NCI-H446 treated with DMSO at 0.1 percent for 48 hours (cell line): ENCODE results near the gene CARD8.
"Not testable (repeated sequence)": the region's sequence is repeated elsewhere in the genome, so short reads cannot be mapped to it uniquely, and the experiment has no call there.

Experiments used
- DNase-seq: peaks from one replicate; lab custom pipeline; 2025; lab: John Stamatoyannopoulos, UW

CARD8 gene

GRCh38 chr19:48255376-48256303 is at the start of gene CARD8:
TSS of gene CARD8 (minus strand) at chr19:48255912. CDS start at chr19:48241020, 14,892 bp downstream.
- peak; percentile 87 for DNase-seq

DNA sequence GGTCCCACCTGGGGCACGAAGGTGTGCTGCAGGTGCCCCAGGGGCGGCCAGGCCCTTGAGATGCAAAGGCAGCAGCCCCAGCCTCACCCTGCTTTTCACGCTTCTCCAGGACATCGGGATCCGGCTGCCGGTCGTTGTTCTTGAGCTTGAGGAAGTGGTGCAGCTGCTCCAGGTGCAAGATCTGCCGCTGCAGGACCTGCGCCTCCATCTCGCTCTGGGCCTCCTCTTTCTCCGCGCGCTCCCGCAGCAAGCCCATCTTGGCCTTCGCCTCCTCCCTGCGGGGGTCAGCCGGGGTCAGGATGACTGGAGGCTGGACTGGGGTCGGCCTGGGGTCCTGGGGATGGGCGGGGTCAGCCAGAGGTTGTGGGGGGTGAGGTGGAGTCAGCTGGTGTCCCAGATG is 48.2 kb upstream of the CARD8 start:
- DNase-seq: no peak

GRCh38 chr19:48303367-48303766 is 47.7 kb upstream of the CARD8 start:
- no peak for DNase-seq

- no peak for DNase-seq
Measured at GRCh38 chr19:48302600-48302959, 46.9 kb upstream of the CARD8 start.

- DNase-seq: no peak
Measured at GRCh38 chr19:48301886-48302599, 46.3 kb upstream of the CARD8 start.

- DNase-seq: no peak
Measured at GRCh38 chr19:48297975-48298374, 42.3 kb upstream of the CARD8 start.

DNA sequence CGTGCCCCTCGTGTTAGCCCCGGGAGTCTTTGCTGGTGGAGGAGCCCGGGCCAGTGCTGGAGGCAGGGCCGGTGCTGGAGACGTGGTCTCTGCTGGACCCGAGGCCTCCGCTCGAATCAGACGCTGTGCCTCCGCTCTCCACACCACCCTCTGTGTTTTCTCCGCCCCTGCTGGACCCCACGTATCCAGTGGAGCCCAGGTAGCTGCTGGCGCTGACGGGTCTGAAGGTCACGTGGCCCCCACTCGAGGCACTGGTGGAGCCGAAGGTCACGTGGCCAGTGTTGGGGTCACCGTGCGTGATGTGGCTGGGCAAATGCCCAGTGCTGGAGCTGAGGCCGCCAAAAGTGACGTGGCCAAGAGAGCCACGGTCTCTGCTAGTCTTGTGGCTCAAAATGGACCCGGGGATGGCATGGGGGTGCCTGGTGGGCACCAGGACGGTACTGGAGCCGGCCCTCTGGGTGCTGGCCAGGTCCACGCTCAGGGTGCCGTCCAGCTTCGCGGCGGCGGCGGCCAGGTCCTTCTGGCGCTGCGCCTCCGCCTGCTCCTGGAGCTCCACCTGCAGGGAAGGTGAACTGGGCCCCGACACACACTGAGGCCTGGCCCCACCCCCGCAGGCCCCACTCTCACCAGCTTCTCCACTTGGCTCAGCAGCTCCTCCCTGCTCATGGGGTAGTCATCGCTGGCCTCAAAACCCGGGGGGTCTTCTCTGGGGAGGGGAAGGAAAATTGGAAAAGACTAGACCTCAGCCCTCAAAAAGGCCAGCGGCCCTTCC is 41.4 kb upstream of the CARD8 start:
- no peak for DNase-seq

GRCh38 chr19:48295458-48295857 is 39.7 kb upstream of the CARD8 start:
- no peak for DNase-seq

DNA sequence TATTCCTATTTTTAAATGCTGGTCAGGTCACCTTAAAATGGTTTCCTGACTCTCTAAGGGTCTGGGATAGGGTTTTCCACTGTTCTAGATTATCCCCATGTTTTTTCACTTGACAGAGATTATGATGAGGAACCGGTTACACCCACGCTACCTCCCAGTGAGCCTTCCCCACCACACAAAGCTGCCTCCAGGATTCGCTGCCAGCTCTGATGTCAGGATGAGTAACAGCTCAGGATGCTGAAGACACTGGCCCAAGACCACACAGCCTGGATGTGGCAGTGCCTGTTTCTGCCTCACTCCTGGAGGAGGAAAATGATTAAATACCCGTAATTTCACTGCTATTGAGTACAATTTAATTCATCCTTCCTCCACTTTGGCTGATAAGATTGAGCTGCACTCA is 37.1 kb upstream of the CARD8 start:
- no peak for DNase-seq

DNA sequence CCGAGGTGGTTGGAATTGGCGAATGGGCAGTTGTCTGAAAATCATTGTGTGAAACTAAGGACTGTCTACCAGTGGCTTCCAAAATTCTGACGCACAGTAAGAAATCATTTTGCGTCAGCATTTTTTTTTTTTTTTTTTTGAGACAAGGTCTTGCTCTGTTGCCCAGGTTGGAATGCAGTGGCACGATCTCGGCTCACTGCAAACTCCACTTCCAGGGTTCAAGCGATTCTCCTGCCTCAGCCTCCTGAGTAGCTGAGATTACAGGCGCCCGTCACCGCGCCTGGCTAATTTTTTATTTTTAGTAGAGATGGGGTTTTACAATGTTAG is 35.7 kb upstream of the CARD8 start:
- not testable (repeated sequence) for DNase-seq

DNA sequence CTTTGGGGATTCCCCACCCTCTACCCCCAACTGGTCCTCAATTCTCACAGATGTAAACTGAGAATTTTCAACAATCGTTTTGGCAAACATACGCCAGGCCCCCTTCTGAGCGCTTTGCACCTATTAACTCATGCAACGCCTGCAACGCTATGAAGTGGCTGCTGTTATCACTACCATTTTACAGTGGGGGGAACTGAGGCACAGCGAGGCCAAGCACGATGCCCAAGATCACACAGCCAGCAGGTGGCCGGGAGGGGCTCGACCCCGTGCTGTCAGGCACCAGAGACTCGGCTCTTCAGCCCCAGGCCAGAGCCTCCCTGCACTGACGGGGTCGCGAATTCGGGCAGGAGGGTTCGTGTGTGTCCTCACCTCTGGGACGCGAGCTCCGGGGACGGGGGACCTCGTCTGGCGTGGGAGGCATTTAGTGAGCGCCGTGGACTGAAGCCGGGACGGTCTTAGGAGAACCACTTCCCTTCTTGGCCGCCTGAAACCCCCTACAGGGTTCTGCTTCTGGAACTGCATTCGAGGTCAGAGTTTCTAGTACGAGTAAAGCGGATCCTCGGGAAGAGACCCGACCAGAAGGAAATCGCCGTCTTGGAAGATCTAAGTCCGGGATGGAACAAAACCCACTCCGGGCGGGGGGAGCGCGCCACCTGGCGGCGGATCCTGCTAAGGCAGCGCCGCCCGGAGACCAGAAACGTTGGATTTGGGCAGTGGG is 35.2 kb upstream of the CARD8 start:
- DNase-seq: peak; percentile 51

DNA sequence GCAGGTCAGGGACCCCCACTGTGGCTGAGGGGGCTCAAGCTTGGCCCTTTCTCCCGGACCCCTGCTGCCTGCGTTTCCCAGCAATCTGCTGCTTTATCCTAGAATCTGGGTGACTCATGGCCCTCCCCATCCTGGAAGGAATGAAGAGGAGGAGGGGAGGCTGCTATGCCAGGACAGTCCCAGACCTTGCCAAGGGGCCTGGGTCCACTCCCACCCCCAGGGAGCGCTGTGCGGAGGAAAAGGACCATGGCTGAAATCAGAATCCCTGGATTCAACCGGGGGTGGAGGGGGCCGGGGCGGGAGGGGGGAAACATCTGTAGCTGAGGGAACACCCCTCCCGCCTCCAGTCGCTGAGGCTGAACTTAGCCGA is 34.7 kb upstream of the CARD8 start:
- DNase-seq: no peak

DNA sequence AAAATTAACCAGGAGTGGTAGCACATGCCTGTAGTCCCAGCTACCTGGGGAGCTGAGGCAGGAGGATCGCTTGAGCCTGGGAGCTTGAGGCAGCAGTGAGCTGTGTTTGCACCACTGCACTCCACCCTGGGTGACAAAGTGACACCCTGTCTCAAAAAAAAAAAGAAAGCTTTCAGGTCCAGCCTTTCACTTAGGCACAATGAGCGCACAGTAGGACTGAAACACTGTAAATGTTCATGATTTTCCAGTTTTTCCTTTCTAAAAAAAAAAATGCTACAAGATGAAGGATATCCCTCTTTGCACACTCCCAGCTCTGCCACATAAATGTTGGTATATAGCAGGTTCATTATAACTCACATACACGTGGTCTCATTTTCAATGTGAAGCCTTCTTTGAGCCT is 32.0 kb upstream of the CARD8 start:
- no peak for DNase-seq

DNA sequence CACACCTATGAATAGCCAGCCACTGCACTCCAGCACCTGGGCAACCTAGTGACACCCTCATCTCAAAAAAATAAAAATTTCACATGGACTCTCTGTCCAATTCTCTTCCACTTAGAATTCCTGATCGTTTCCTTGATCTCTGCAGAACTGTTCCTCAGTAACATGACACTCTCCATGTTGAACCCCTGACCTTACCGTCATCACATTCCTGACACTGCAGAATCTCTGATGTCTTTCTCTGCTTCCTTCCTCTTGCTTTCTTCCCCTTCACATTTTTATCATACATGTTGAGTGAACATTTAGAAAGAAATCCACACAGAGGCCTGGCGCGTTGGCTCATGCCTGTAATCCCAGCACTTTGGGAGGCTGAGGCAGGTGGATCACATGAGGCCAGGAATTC is 29.2 kb upstream of the CARD8 start:
- no peak for DNase-seq

DNA sequence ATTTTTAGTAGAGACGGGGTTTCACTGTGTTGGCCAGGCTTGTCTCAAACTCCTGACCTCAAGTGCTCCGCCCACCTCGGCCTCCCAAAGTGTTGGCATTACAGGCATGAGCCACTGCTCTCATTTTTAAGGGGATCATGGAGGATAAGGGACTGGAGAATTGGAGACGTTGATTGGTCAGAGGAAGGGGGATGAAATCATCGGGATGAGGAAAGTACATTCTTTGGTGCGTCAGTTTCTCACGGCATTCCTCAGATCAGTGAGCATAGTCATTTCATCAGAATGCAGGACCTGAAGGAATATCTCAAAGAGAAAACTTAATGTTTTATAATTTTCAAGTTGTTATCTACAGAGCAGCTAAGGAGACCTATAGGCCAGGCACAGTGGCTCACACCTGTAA is 28.2 kb upstream of the CARD8 start:
- DNase-seq: no peak

- DNase-seq: no peak
Measured at GRCh38 chr19:48279747-48280146, 24.0 kb upstream of the CARD8 start.

- no peak for DNase-seq
Measured at GRCh38 chr19:48274938-48275337, 19.2 kb upstream of the CARD8 start.

DNA sequence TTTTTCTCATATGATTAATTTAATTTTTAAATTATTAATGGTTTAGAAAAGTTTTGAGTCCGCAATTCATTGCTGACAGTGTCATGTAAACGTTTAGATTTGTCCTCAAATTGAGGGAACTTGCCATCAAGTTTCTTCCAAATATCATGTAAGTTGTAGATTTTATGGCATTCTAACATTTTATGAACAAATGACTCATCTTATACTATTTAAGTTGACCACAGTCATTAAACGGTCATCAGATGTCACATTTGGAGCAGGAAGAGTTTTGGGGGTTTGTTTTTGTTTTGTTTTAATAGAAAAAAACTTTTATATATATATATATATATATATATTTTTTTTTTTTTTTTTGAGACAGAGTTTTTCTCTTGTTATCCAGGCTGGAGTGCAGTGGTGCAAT is 18.5 kb upstream of the CARD8 start:
- DNase-seq: no peak

- DNase-seq: peak; percentile 64
Measured at GRCh38 chr19:48271531-48272151, 15.9 kb upstream of the CARD8 start.

DNA sequence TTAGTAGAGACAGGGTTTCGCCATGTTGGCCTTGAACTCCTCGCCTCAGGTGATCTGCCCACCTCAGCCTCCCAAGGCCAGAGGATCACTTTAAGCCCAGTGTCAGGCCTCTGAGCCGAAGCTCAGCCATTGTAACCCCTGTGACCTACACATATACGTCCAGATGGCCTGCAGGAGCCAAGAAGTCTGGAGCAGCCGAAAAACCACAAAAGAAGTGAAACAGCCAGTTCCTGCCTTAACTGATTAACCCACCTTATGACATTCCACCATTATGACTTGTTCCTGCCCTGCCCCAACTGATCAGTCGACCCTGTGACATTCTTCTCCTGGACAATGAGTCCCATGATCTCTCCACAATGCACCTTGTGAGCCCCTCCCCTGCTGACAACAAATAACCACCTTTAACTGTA is 13.9 kb upstream of the CARD8 start:
- DNase-seq: not testable (repeated sequence)

DNA sequence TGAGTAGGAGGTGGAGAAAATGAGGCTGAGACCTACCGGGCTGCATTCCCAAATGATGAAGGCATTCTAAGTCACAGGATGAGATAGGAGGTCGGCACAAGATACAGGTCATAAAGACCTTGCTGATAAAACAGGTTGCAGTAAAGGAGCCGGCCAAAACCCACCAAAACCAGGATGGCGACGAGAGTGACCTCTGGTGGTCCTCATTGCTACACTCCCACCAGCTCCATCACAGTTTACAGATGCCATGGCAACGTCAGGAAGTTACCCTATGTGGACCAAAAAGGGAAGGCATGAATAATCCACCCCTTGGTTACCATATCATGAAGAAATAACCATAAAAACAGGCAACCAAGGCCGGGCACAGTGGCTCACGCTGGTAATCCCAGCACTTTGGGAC is 9.6 kb upstream of the CARD8 start:
- DNase-seq: not testable (repeated sequence)

DNA sequence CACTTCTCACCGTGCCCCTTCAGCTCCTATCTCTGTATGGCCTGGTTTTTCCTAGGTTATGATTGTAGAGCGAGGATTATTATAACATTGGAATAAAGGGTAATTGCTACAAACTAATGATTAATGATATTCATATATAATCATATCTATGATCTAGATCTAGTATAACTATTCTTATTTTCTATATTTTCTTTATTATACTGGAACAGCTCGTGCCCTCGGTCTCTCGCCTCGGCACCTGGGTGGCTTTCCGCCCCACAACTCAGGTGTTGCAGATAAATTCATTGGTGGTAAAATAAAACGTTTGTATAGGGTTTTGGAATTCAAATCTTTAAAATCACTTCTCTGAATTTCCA is 4.6 kb upstream of the CARD8 start:
- DNase-seq: not testable (repeated sequence)
